Retina (tissue), 1 donor: ENCODE results near the gene MAD1L1.
A peak's percentile ranks its signal among the peaks of the same experiment; 100 is the strongest.

Experiments
- DNase-seq: peaks from one replicate; pipeline ENCODE4 v3.0.0-alpha.2; 2016

The MAD1L1 gene

GRCh38 chr7:1946025-1946772 is 286.5 kb downstream of the MAD1L1 start:
- no peak for DNase-seq

DNA sequence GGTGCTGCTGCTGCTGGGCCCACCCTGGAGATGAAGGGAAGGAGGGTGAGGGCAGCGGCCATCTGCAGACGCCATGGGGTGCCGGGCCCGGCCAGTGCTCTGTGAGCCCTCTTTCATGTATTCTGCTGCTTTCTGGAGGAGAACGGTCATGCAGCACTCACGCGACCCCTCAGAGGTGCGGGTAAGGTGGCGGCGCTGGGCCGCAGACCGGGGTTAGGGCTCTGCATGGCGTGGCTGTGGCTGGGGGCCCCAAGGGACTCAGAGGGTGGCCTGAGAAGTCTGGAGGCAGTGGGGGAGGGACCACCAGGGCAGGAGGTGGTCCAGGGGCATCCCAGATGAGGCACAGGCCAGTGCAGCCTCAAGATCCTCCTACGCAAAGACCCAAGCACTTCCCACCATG is 287.2 kb downstream of the MAD1L1 start:
- DNase-seq, result no peak

GRCh38 chr7:1944619-1945210 is 288.0 kb downstream of the MAD1L1 start:
- DNase-seq, result no peak

DNA sequence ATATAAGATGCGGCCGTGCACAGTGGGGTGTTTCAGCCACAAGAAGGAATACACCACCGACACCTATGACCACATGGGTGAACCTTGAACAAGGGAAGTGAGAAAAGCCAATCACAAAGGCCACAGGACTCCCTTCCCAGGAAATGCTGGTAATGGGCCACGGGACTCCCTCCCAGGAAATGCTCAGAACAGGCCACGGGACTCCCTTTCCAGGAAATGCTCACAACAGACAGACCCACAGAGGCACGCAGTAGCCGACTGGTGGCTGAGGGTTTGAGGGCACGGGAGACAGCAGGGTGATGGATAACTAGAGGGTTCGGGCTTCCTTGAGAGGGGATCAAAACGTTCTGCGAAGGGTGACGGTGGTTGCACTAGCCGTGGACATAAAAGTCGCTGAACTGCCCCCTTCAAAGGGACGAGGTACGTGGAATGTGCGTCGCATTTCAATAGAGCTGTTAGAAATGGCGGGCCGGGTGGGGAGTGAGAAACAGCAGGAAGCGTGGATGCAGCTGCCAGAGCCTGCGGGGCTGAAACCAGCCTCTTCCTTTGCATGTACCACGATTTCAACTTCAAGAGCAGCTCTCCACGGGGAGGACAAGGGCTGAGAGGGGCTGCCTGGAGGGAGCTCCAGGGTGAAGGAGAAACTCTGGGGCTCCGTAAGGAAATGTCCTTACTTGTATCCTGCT is 288.7 kb downstream of the MAD1L1 start:
- DNase-seq, result no peak

DNA sequence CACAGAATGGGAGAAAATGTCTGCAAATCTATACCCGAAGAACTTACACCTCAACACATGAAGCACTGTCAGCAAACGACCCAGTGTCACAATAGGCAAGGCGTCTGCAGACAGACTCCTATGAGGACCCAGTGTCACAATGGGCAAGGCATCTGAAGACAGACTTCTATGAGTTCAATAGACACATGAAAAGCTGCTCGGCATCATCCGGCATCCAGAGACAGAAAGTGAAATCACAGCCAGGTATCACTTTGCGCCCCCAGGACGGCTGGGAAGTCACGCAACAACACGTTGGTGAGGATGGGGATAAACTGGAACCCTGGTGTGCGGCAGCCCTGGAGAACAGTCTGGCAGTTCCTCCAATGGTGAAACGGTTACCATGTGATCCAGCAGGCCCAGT is 289.4 kb downstream of the MAD1L1 start:
- no peak for DNase-seq

DNA sequence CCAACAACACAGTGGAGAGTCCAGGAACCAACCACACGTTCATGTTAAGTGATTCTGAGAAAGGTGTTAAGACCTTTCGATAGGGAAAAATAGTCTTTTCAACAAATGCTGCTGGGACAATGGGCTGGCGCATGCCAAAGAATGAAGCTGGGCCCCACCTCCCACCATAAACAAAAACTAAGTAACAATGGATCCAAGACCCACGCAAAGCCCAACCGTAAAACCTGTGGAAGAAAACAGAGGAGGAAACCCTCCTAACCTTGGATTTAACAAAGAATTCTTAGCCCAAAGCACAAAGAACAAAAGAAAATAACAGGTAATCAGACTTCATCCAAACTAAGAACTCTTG is 289.8 kb downstream of the MAD1L1 start:
- no peak for DNase-seq

GRCh38 chr7:1942243-1942940 is 290.4 kb downstream of the MAD1L1 start:
- no peak for DNase-seq

DNA sequence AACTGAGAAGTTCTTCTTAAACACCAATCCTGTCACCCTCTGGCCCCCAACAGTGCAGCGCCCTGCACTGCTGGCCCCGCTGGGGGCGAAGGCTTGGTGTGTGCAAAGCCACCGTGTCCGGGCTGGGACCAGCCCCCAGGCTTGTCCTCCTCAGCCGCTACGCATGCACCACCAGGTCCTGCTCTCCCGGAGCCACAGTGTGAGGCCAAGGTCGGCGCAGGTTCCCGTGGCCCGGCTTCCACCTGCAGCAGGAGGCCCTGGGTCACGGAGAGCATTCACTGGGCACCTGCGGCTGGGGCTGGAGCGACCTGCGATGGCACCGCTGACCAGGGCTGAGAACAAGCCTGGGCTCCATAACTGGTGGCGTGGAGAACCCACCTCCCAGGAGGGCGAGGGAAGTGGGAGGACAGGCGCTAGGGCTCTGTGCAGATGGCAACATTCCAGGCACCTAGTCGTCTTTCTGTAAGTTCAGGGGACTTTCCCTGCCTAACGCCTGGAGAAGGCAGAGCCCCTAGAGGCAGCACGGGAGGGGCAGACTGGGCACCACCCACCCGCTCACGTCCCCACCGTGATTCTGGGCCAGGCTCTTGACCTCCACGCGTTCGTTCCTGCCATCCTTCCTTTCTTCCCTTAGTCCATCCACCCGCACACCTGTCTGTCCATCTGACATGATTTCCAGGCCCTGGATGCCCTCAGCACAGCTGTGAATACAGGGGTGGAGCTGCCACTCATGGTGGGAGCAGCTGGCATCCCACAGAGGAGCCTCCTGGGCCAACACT is 291.1 kb downstream of the MAD1L1 start:
- DNase-seq, result no peak

GRCh38 chr7:1940863-1941262 is 291.9 kb downstream of the MAD1L1 start:
- DNase-seq, result no peak

- no peak for DNase-seq
These were observed 292.4 kb downstream of the MAD1L1 start for GRCh38 chr7:1940402-1940786.

DNA sequence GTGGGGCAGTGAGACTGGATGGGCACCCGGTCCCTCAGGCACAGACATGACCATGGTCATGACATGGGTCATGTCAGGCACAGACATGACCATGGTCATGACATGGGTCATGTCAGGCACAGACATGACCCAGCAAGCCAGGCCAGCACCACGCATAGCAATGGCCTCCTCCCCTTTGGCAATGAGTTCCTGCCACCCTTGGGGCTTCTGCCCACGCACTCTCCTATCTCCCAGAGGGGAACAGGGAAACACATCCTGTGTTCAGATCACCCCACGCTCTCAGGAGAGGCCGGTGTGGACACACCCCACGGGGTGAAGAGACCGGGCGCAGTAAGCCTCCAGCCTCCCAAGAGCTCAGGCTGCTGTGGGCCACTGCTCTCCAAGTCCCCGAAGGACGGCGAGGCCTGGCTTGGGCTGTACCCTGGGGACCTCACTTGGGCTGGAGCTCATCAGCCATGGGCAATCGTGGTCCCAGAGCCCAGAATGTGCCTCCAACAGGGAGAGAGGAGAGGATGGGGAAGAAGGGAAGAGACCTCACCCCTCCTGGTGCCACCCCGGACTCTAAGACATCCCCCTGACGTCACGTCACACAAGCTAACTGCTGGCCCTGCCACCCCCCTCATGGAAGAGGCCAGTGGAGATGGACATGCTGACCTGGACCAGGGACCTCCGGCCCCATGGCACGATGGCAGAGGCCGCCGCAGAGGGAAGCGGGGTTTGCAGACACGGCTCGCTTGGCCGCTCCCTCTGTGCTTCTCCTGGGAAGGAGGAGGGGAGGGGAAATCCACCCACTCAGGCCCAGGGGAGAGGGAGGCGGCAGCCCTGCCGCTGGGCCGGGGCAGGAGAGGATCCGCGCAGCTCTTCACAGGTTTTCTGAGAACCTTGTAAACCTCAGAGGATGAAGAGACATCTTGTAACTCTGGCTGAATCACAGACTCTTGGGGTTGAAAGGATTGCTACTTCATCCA is 293.0 kb downstream of the MAD1L1 start:
- DNase-seq, result peak; percentile 69

DNA sequence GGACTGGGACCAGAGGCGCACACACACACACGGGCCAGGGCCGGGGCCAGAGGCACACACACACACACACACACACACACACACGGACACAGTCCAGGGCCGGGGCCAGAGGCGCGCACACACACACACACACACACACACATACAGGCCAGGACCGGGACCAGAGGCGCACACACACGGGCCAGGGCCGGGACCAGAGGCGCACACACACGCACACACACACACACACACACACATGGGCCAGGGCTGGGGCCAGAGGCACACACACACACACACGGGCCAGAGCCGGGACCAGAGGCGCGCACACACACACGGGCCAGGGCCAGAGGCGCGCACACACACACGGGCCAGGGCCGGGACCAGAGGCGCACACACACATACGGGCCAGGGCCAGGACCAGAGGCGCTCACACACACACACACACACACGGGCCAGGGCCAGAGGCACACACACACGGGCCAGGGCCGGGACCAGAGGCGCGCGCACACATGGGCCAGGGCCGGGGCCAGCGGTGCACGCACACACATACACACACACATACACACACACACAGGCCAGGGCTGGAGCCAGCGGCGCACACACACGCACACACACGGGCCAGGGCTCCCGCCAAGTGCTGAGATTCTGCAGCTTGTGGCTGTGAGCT is 293.8 kb downstream of the MAD1L1 start:
- no peak for DNase-seq

- DNase-seq, result no peak
These were observed 295.5 kb downstream of the MAD1L1 start for GRCh38 chr7:1937252-1937605.

DNA sequence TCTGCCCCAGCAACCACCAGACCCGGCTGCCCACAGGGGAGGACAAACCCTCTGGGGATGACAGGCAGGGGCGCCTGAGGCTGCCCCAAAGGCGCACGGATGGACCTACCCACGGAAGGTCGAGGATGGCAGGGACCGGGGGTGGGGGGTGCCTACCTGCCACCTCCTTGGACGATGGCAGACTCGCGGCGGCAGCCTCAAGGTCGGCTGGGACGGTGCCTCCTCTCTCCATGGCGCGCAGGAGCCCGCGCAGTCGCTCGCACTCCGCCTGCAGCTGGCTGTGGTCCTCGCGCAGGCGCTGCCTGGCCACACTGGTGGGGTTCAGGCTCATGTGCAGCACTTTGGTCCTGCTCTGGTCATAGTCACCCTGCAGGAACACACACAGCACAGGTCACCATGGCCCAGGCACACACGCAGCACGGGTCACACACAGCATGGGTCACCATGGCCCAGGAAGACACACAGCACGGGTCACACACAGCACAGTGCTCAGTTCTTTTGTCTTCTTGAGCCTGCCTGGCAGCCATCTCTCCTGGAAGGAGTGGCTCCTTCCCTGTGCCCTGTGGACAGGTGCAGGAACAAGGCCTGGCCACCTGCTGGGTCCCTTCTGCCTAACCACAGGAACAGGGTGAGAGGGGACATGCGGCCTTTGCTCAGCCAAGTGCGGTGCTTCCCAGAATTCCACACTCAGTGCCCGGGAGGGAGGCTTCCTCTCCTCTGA is 296.1 kb downstream of the MAD1L1 start:
- DNase-seq, result no peak

- no peak for DNase-seq
These were observed 296.8 kb downstream of the MAD1L1 start for GRCh38 chr7:1936006-1936310.

- DNase-seq, result no peak
These were observed 297.4 kb downstream of the MAD1L1 start for GRCh38 chr7:1935176-1936005.

GRCh38 chr7:1934756-1935155 is 298.0 kb downstream of the MAD1L1 start:
- no peak for DNase-seq

- DNase-seq, result no peak
These were observed 298.7 kb downstream of the MAD1L1 start for GRCh38 chr7:1934017-1934416.

DNA sequence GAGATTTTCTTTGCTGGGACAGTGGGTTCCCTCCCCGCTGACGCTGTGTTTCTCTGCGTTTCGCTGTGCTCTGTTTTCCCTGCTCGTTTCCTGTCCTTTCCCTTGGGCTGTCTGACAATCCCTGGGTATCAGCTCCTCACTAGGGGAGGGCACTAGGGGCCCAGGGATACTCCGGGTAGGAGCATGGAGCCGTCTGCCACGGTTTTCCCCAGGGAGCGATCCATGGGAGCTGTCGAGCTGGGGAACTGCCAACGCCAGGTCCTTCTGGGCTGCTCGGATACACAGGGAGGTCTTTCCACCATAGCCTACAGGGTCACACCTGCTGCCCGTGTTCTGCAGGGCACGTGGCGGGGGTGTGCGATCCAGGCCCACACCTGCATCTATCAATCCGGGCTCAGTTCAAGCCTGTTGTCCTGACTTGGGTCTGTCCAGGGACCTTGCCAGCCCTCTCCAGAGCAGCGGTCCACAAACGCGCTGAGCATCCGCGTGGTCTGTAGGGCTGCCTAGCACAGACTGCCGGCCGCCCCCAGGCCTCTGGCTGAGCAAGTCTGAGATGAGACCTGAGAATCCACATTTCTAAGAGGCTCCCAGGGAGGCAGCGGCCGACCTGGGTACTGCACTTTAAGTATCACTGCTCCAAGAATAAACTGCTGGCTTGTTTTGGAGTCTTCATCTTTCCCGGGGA is 299.5 kb downstream of the MAD1L1 start:
- no peak for DNase-seq
